ENCODE measurements around the gene LGI2.

Gene LGI2

DNA sequence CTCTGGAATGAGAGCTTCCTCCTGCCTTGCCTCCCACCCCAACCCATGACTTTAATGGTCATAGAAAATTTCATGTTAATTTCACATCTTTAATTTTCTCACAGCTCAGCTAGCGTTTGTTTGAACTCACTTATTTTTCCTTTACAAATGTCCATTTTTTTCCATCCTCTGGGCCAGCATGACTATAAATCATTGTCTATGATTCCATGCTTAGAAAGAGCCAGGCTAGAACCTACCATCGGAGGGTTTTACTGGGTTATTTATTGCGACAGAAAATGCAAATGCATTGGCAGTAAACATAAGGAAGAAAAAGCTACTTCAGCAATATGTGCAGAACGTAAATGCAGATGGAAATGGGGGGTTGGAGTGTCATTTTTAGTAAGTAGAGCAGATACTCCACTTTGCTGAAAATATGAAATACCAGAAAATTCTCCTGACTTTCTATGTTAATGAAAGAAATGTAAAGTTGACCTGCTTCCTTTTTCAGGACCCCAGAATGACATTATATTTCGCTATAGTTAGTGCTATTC, 37.1 kb downstream of the LGI2 start:
- Histone ChIP-seq H3K18ac (ENCODE audit: low read length) (no peak overlapping the region), H3K4me2 (ENCODE audit: insufficient read depth, low read length, poor library complexity, severe bottlenecking) (no peak overlapping the region), H3K79me1 (ENCODE audit: low read depth, low read length) (no peaks in the 10 kb centered on the region), H3K14ac (ENCODE audit: low read length) (no peak overlapping the region), H2AFZ (ENCODE audit: low read length) (no peak overlapping the region), H2BK12ac (ENCODE audit: low read length) (no peak overlapping the region), H3K9me3 (replicated peaks in 1 of 2; ENCODE audit: control insufficient read depth in 2 of 2, insufficient read depth in 1 of 2, low read depth in 1 of 2, low read length in 2 of 2) (peaks cover 0 to 6% of the 10 kb centered on the region in 2 donors), H4K91ac (ENCODE audit: low read depth, low read length, poor library complexity) (no peak overlapping the region), H3K9ac (ENCODE audit: low read depth, low read length, poor library complexity) (no peak overlapping the region), H2BK5ac (ENCODE audit: low read length) (no peak overlapping the region), H2BK15ac (ENCODE audit: low read length) (no peak overlapping the region), H3K27me3 (ENCODE audit: control insufficient read depth in 3 of 3, insufficient read depth in 3 of 3, low read depth in 1 of 3, low read length in 3 of 3) (peaks cover 0 to 4% (median 0%) of the 10 kb centered on the region in 3 experiments), H3K36me3 (replicated peaks in 1 of 2; ENCODE audit: control insufficient read depth in 2 of 2, insufficient read depth in 2 of 2, low read length in 2 of 2) (no peaks in the 10 kb centered on the region), H3K4ac (ENCODE audit: low read length) (no peak overlapping the region), H3K27ac (replicated peaks; ENCODE audit: low read length) (no peak overlapping the region), H3K4me1 (ENCODE audit: control insufficient read depth in 2 of 2, insufficient read depth in 1 of 2, low read depth in 1 of 2, low read length in 2 of 2) (no peaks in the 10 kb centered on the region), H4K8ac (ENCODE audit: low read depth, low read length) (no peak overlapping the region), H3K4me3 (ENCODE audit: low read length in 2 of 2) (no peak overlapping the region), H2AK5ac (ENCODE audit: low read depth, low read length) (no peak overlapping the region), H3K23ac (ENCODE audit: low read depth, low read length, poor library complexity) (no peak overlapping the region), H2BK120ac (ENCODE audit: low read depth, low read length) (no peak overlapping the region)
- WGBS, 2 donors (ENCODE audit: extremely low coverage in 2 of 2, insufficient read length in 2 of 2, insufficient replicate concordance in 1 of 2), result no CpG with 5 or more reads among the region's 5 CpGs
- DNase-seq (ENCODE audit: low spot score), result no peak

DNA sequence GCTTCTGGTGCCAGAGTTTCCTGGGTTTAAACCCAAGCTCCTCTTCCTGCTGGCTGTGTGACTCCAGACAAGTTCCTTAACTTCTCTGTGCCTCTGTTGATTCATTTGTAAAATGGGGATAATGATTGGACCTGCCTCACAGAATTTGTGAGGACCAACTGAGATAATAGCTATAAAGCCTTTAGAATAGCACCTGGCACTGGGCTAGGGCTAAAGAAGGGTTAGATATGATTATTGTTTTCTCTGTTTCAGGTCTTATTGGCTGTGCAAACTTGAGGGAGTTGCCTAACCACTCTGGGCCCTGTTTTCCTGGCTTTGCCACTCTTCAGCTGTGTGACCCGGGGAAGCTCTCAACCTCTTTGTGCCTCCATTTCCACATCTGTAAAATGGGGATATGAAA, 37.8 kb downstream of the LGI2 start:
- H2BK5ac ChIP-seq (ENCODE audit: low read length), result no peak overlapping the region
- WGBS, 2 donors (ENCODE audit: extremely low coverage in 2 of 2, insufficient read length in 2 of 2, insufficient replicate concordance in 1 of 2), result no CpG with 5 or more reads among the region's 1 CpG
- no peak overlapping the region for H3K4me3 ChIP-seq (ENCODE audit: low read length in 2 of 2)

DNA sequence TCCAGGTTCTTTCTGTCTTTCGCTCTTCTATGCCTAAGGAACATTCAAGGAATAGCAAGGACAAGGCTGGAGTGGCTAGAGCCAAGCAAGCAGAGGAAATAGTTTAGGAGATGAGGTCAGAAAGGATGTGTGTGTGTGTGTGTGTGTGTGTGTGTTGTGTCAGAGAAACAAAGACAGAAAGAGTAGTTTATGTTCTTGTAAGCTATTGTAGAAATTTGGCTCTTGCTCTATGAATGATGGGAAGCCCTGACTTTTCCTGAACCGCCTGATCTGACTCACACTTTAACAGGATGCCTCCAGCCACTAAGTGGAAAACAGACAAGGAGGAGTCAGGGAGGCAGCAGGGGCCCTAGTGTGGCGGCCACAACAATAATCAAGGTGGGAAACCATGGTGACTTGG, 39.7 kb downstream of the LGI2 start:
- Histone ChIP-seq H2BK5ac (ENCODE audit: low read length) (no peak overlapping the region), H3K27me3 (ENCODE audit: control insufficient read depth in 3 of 3, insufficient read depth in 3 of 3, low read depth in 1 of 3, low read length in 3 of 3) (no peaks in the 10 kb centered on the region), H2BK12ac (ENCODE audit: low read length) (no peak overlapping the region), H3K4me1 (ENCODE audit: control insufficient read depth in 2 of 2, insufficient read depth in 1 of 2, low read depth in 1 of 2, low read length in 2 of 2) (no peaks in the 10 kb centered on the region), H4K91ac (ENCODE audit: low read depth, low read length, poor library complexity) (no peak overlapping the region), H2BK120ac (ENCODE audit: low read depth, low read length) (no peak overlapping the region), H4K8ac (ENCODE audit: low read depth, low read length) (no peak overlapping the region), H3K79me1 (ENCODE audit: low read depth, low read length) (no peaks in the 10 kb centered on the region), H3K4me2 (ENCODE audit: insufficient read depth, low read length, poor library complexity, severe bottlenecking) (no peak overlapping the region), H3K4me3 (ENCODE audit: low read length in 2 of 2) (no peak overlapping the region), H3K4ac (ENCODE audit: low read length) (no peak overlapping the region), H2BK15ac (ENCODE audit: low read length) (no peak overlapping the region), H2AFZ (ENCODE audit: low read length) (no peak overlapping the region), H3K36me3 (replicated peaks in 1 of 2; ENCODE audit: control insufficient read depth in 2 of 2, insufficient read depth in 2 of 2, low read length in 2 of 2) (no peaks in the 10 kb centered on the region), H3K27ac (replicated peaks; ENCODE audit: low read length) (no peak overlapping the region), H3K9ac (ENCODE audit: low read depth, low read length, poor library complexity) (no peak overlapping the region), H3K23ac (ENCODE audit: low read depth, low read length, poor library complexity) (no peak overlapping the region), H3K9me3 (replicated peaks in 1 of 2; ENCODE audit: control insufficient read depth in 2 of 2, insufficient read depth in 1 of 2, low read depth in 1 of 2, low read length in 2 of 2) (peaks cover 0 to 3% of the 10 kb centered on the region in 2 donors), H3K14ac (ENCODE audit: low read length) (no peak overlapping the region), H2AK5ac (ENCODE audit: low read depth, low read length) (no peak overlapping the region), H3K18ac (ENCODE audit: low read length) (no peak overlapping the region)
- no peak for DNase-seq (ENCODE audit: low spot score)
- WGBS, 2 donors (ENCODE audit: extremely low coverage in 2 of 2, insufficient read length in 2 of 2, insufficient replicate concordance in 1 of 2), result no CpG with 5 or more reads among the region's 3 CpGs

More for the DNA sequence above, 37.8 kb downstream of the LGI2 start:
- Histone ChIP-seq H3K4me1 (ENCODE audit: control insufficient read depth in 2 of 2, insufficient read depth in 1 of 2, low read depth in 1 of 2, low read length in 2 of 2) (no peaks in the 10 kb centered on the region), H2AK5ac (ENCODE audit: low read depth, low read length) (no peak overlapping the region), H3K27ac (replicated peaks; ENCODE audit: low read length) (no peak overlapping the region), H3K36me3 (replicated peaks in 1 of 2; ENCODE audit: control insufficient read depth in 2 of 2, insufficient read depth in 2 of 2, low read length in 2 of 2) (no peaks in the 10 kb centered on the region), H4K8ac (ENCODE audit: low read depth, low read length) (no peak overlapping the region), H3K79me1 (ENCODE audit: low read depth, low read length) (no peaks in the 10 kb centered on the region), H3K23ac (ENCODE audit: low read depth, low read length, poor library complexity) (no peak overlapping the region), H3K4ac (ENCODE audit: low read length) (no peak overlapping the region), H3K4me2 (ENCODE audit: insufficient read depth, low read length, poor library complexity, severe bottlenecking) (no peak overlapping the region), H2BK120ac (ENCODE audit: low read depth, low read length) (no peak overlapping the region), H2BK15ac (ENCODE audit: low read length) (no peak overlapping the region), H3K18ac (ENCODE audit: low read length) (no peak overlapping the region), H2AFZ (ENCODE audit: low read length) (no peak overlapping the region), H3K9me3 (replicated peaks in 1 of 2; ENCODE audit: control insufficient read depth in 2 of 2, insufficient read depth in 1 of 2, low read depth in 1 of 2, low read length in 2 of 2) (peaks cover 0 to 3% of the 10 kb centered on the region in 2 donors), H3K27me3 (ENCODE audit: control insufficient read depth in 3 of 3, insufficient read depth in 3 of 3, low read depth in 1 of 3, low read length in 3 of 3) (peaks cover 0 to 4% (median 0%) of the 10 kb centered on the region in 3 experiments), H2BK12ac (ENCODE audit: low read length) (no peak overlapping the region), H3K14ac (ENCODE audit: low read length) (no peak overlapping the region), H4K91ac (ENCODE audit: low read depth, low read length, poor library complexity) (no peak overlapping the region), H3K9ac (ENCODE audit: low read depth, low read length, poor library complexity) (no peak overlapping the region)
- DNase-seq (ENCODE audit: low spot score), result no peak

DNA sequence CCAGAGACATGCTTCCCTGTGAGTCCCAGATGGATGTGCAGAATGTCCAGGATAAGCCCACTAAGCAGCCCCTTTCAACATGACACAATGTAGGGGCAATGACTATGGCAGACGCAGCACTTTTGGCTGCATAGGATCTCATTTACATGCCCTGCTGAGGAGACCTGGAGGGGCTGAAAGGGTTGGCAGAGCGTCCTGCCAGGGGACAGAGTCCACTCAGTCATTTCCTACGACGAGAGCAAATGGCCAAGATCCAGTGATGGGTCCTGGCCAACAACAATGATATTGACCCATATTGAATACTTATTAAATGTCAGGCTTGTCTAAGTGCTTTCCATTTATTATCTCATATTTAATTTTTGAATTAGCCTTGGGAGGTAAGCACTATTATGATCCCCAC, 41.4 kb downstream of the LGI2 start:
- H2AK5ac ChIP-seq (ENCODE audit: low read depth, low read length), result no peak overlapping the region
- no peak overlapping the region for H3K4me2 ChIP-seq (ENCODE audit: insufficient read depth, low read length, poor library complexity, severe bottlenecking)
- H3K23ac ChIP-seq (ENCODE audit: low read depth, low read length, poor library complexity), result no peak overlapping the region

More for the DNA sequence above, 41.4 kb downstream of the LGI2 start:
- Histone ChIP-seq H3K9ac (ENCODE audit: low read depth, low read length, poor library complexity) (no peak overlapping the region), H3K27me3 (ENCODE audit: control insufficient read depth in 3 of 3, insufficient read depth in 3 of 3, low read depth in 1 of 3, low read length in 3 of 3) (no peaks in the 10 kb centered on the region), H3K14ac (ENCODE audit: low read length) (no peak overlapping the region), H2BK12ac (ENCODE audit: low read length) (no peak overlapping the region), H2BK120ac (ENCODE audit: low read depth, low read length) (no peak overlapping the region), H4K8ac (ENCODE audit: low read depth, low read length) (no peak overlapping the region), H4K91ac (ENCODE audit: low read depth, low read length, poor library complexity) (no peak overlapping the region), H2BK15ac (ENCODE audit: low read length) (no peak overlapping the region), H3K4me1 (ENCODE audit: control insufficient read depth in 2 of 2, insufficient read depth in 1 of 2, low read depth in 1 of 2, low read length in 2 of 2) (no peaks in the 10 kb centered on the region), H3K4me3 (ENCODE audit: low read length in 2 of 2) (no peak overlapping the region), H2AFZ (ENCODE audit: low read length) (no peak overlapping the region), H3K79me1 (ENCODE audit: low read depth, low read length) (no peaks in the 10 kb centered on the region), H3K27ac (replicated peaks; ENCODE audit: low read length) (no peak overlapping the region), H2BK5ac (ENCODE audit: low read length) (no peak overlapping the region), H3K4ac (ENCODE audit: low read length) (no peak overlapping the region), H3K18ac (ENCODE audit: low read length) (no peak overlapping the region), H3K9me3 (replicated peaks in 1 of 2; ENCODE audit: control insufficient read depth in 2 of 2, insufficient read depth in 1 of 2, low read depth in 1 of 2, low read length in 2 of 2) (no peaks in the 10 kb centered on the region), H3K36me3 (replicated peaks in 1 of 2; ENCODE audit: control insufficient read depth in 2 of 2, insufficient read depth in 2 of 2, low read length in 2 of 2) (no peaks in the 10 kb centered on the region)
- DNase-seq (ENCODE audit: low spot score), result no peak
- WGBS, 2 donors (ENCODE audit: extremely low coverage in 2 of 2, insufficient read length in 2 of 2, insufficient replicate concordance in 1 of 2), result no CpG with 5 or more reads among the region's 4 CpGs
